ENCODE data around the gene CEP41. TPM values are rescaled to one million over a fixed set of nuclear protein-coding genes. Genes with fewer than 3 reads are reported as not detected.
"Not testable (repeated sequence)": the region's sequence is repeated elsewhere in the genome, so short reads cannot be mapped to it uniquely, and the experiment has no call there.

CEP41 gene
- total RNA-seq, 8 experiments from 2014 or later: 7.0 to 22.6 (median 17.9) TPM

- H3K4me1 ChIP-seq (replicated peaks in 1 of 2); H3K27ac ChIP-seq; H3K4me3 ChIP-seq; ATAC-seq (replicated peaks in 6 of 8); in situ Hi-C loops (cut with MboI; ENCODE audit: low pct_unique_long_range_greater_than_20kb in 2 of 9, low sequenced_read_pairs in 9 of 9, unreplicated experiment in 9 of 9): not testable (repeated sequence)
- WGBS, 10 experiments: 40 to 100% (median 78%) methylated on average over 1 to 2 of the region's 3 CpGs; no CpG with 5 or more reads in 6 of the 10 experiments
These were observed 10.5 kb upstream of the CEP41 start for GRCh38 chr7:130451344-130451743.

- ATAC-seq (replicated peaks in 6 of 8): no peak
- Histone ChIP-seq H3K4me3 (no peak overlapping the region), H3K27ac (no peak overlapping the region), H3K4me1 (replicated peaks in 1 of 2) (peaks cover 11% of the 10 kb centered on the region in 2 donors)
- in situ Hi-C loops (cut with MboI; ENCODE audit: low pct_unique_long_range_greater_than_20kb in 2 of 9, low sequenced_read_pairs in 9 of 9, unreplicated experiment in 9 of 9): loop anchor here in 1 of 9 experiments (25.0 kb wide), 1 partner anchor 234 kb away; the partner anchor contains the start of genes SSMEM1 and TMEM209
- 57 to 100% (median 83%) methylated on average over 1 to 3 of the region's 3 CpGs; no CpG with 5 or more reads in 4 of the 10 experiments for WGBS, 10 experiments
These were observed 5.4 kb upstream of the CEP41 start for GRCh38 chr7:130446259-130446658.

DNA sequence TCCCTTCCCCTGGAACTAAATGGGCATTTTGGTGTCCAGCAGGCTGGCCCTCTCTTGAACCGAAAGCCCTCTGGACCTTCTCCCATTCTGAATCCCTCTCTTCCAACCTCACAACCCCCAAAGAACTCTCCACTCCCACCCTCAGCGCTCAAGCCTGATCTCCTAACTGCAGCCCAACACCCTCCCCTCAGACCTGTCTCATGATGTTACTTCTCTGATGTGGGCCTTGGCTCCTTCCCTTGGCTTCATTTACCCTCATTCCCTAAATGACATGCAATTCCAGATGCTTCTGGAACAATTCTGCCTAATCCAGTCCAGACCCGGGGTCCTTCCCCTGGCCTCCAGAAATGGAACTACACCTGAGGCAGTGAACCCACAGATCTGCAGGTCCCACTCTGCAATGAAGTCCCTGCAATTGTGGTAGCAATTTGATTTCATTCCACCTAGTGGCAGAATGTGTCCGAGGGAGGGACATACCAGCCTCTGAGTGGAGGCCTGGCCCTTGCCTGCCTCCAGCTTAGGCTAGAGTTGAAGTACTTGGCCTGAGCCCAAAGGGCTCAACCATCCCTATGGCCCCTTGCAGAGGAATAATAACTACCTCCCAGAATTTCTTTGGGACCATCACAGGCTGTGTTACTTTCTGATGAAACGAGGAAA, 4.1 kb upstream of the CEP41 start:
- Histone ChIP-seq H3K27ac (no peak overlapping the region), H3K4me3 (no peak overlapping the region), H3K4me1 (replicated peaks in 1 of 2) (peaks cover 14 to 16% of the 10 kb centered on the region in 2 donors)
- in situ Hi-C loops (cut with MboI; ENCODE audit: low pct_unique_long_range_greater_than_20kb in 2 of 9, low sequenced_read_pairs in 9 of 9, unreplicated experiment in 9 of 9): loop anchor here in 1 of 9 experiments (25.0 kb wide), 1 partner anchor 233 kb away; the partner anchor contains the start of genes SSMEM1 and TMEM209
- WGBS, 10 experiments: 33 to 100% (median 90%) methylated on average over 1 to 4 of the region's 5 CpGs; no CpG with 5 or more reads in 2 of the 10 experiments
- no peak for ATAC-seq (replicated peaks in 6 of 8)

- WGBS, 10 experiments: 8 to 100% (median 68%) methylated on average over 1 to 3 of the region's 3 CpGs; no CpG with 5 or more reads in 2 of the 10 experiments
- no peak for ATAC-seq (replicated peaks in 6 of 8)
- in situ Hi-C loops (cut with MboI; ENCODE audit: low pct_unique_long_range_greater_than_20kb in 2 of 9, low sequenced_read_pairs in 9 of 9, unreplicated experiment in 9 of 9): loop anchor here in 1 of 9 experiments (25.0 kb wide), 1 partner anchor 232 kb away; the partner anchor contains the start of genes SSMEM1 and TMEM209
These were observed 3.4 kb upstream of the CEP41 start for GRCh38 chr7:130444234-130444633.

DNA sequence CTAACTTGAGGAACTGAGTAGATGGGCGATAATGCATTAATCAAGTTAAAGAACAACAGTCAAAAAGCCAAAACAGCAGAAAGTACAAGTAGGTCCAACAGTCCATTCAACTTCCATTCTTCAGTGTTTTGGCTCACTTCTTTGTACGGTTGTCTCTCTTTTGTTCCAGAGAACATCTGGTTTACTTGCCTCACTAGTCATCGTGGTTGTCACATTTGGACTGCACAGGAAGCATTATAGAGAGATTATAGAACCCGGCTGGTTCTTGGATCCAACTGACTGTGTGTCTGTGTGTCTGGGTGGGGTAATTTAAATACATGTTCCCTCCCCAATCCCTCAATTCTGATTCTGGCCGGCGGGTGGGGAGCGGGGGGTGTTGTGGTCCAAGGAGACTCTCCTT, 1.8 kb upstream of the CEP41 start:
- in situ Hi-C loops (cut with MboI; ENCODE audit: low pct_unique_long_range_greater_than_20kb in 2 of 9, low sequenced_read_pairs in 9 of 9, unreplicated experiment in 9 of 9): loop anchor here in 1 of 9 experiments (25.0 kb wide), 1 partner anchor 230 kb away; the partner anchor contains the start of genes SSMEM1 and TMEM209
- Histone ChIP-seq H3K27ac (no peak overlapping the region), H3K4me3 (no peak overlapping the region), H3K4me1 (replicated peaks in 1 of 2) (peaks cover 18 to 21% of the 10 kb centered on the region in 2 donors)
- ATAC-seq (replicated peaks in 6 of 8): no peak
- WGBS, 10 experiments: 38 to 100% (median 82%) methylated on average over 2 to 7 of the region's 7 CpGs; no CpG with 5 or more reads in 1 of the 10 experiments

More at GRCh38 chr7:130444234-130444633, 3.4 kb upstream of the CEP41 start:
- Histone ChIP-seq H3K27ac (no peak overlapping the region), H3K4me1 (replicated peaks in 1 of 2) (peaks cover 18 to 21% of the 10 kb centered on the region in 2 donors), H3K4me3 (no peak overlapping the region)

DNA sequence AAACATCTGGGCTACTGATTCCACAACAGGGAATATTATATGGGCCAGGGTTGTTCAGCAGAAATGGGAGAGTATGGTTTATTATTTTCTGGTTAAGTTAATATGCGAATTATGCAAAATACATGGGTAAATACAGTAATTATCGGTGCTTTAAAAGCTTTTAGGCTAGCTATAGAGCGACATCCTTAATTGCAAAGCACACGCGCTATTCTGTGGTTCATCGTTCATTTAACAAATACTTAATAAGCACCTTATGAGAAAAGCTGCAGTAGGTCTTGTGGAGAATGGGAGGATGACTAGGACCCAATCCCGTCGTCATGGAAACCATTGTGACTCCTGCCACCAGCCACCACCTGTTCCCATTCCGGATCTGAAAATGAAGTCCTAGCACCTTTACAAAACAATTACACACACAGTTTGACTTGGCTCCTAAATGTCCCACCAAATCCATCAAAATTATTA, 623 bp upstream of the CEP41 start:
- ATAC-seq (replicated peaks in 6 of 8): peak in 6 of 8 experiments; percentile 5 to 54 (median 36)
- WGBS, 10 experiments: 0 to 30% (median 3%) methylated on average over 3 to 9 of the region's 9 CpGs; no CpG with 5 or more reads in 1 of the 10 experiments
- in situ Hi-C loops (cut with MboI; ENCODE audit: low pct_unique_long_range_greater_than_20kb in 2 of 9, low sequenced_read_pairs in 9 of 9, unreplicated experiment in 9 of 9): loop anchor here in 1 of 9 experiments (25.0 kb wide), 1 partner anchor 229 kb away; the partner anchor contains the start of genes SSMEM1 and TMEM209
- Histone ChIP-seq H3K27ac (peak overlapping the region; percentile 77 to 90), H3K4me3 (peak overlapping the region; percentile 27 to 98 (median 58)), H3K4me1 (replicated peaks in 1 of 2) (peaks cover 18 to 21% of the 10 kb centered on the region in 2 donors)

DNA sequence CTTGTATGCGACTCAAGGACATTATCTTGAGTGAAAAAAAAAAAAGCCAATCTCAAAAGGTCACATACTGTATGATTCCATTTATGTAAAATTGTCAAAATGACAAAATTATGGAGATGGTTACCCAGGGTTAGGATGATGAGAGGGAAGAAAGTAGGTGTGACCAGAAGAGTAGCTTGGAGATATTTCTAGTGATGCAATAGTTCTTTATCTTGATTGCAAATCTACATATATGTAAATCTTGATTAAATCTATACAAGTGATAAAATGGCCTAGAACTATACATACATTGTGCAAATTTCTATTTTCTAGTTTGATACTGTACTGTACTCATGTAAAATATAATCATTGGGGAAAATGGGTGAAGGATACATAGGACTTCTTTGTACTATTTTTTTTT, 4.6 kb downstream of the CEP41 start:
- no peak for ATAC-seq (replicated peaks in 6 of 8)
- H3K27ac ChIP-seq: no peak overlapping the region
- H3K4me3 ChIP-seq: no peak overlapping the region
- WGBS, 10 experiments: 78 to 100% (median 100%) methylated on average over 1 of the region's 1 CpG; no CpG with 5 or more reads in 5 of the 10 experiments
- in situ Hi-C loops (cut with MboI; ENCODE audit: low pct_unique_long_range_greater_than_20kb in 2 of 9, low sequenced_read_pairs in 9 of 9, unreplicated experiment in 9 of 9): loop anchor here in 1 of 9 experiments (25.0 kb wide), 1 partner anchor 224 kb away; the partner anchor contains the start of genes SSMEM1 and TMEM209
- H3K4me1 ChIP-seq (replicated peaks in 1 of 2): peaks cover 13 to 20% of the 10 kb centered on the region in 2 donors

GRCh38 chr7:130435311-130435854, 5.4 kb downstream of the CEP41 start:
- WGBS, 10 experiments: 0 to 100% (median 80%) methylated on average over 1 to 2 of the region's 2 CpGs; no CpG with 5 or more reads in 1 of the 10 experiments
- no peak overlapping the region for H3K4me3 ChIP-seq
- peak in 3 of 8 experiments; percentile 40 to 58 (median 46) for ATAC-seq (replicated peaks in 6 of 8)
- H3K27ac ChIP-seq: no peak overlapping the region
- peaks cover 21 to 27% of the 10 kb centered on the region in 2 donors for H3K4me1 ChIP-seq (replicated peaks in 1 of 2)
- in situ Hi-C loops (cut with MboI; ENCODE audit: low pct_unique_long_range_greater_than_20kb in 2 of 9, low sequenced_read_pairs in 9 of 9, unreplicated experiment in 9 of 9): loop anchor here in 1 of 9 experiments (25.0 kb wide), 1 partner anchor 223 kb away; the partner anchor contains the start of genes SSMEM1 and TMEM209

- Histone ChIP-seq H3K4me1 (replicated peaks in 1 of 2) (peaks cover 22 to 32% of the 10 kb centered on the region in 2 donors), H3K4me3 (no peak overlapping the region), H3K27ac (no peak overlapping the region)
- in situ Hi-C loops (cut with MboI; ENCODE audit: low pct_unique_long_range_greater_than_20kb in 2 of 9, low sequenced_read_pairs in 9 of 9, unreplicated experiment in 9 of 9): loop anchor here in 1 of 9 experiments (25.0 kb wide), 1 partner anchor 221 kb away; the partner anchor contains the start of genes SSMEM1 and TMEM209
- WGBS, 10 experiments: 100% methylated on average over 1 of the region's 1 CpG; no CpG with 5 or more reads in 5 of the 10 experiments
- no peak for ATAC-seq (replicated peaks in 6 of 8)
These were observed 7.5 kb downstream of the CEP41 start for GRCh38 chr7:130433301-130433700.

GRCh38 chr7:130432886-130433285, 7.9 kb downstream of the CEP41 start:
- in situ Hi-C loops (cut with MboI; ENCODE audit: low pct_unique_long_range_greater_than_20kb in 2 of 9, low sequenced_read_pairs in 9 of 9, unreplicated experiment in 9 of 9): loop anchor here in 1 of 9 experiments (25.0 kb wide), 1 partner anchor 221 kb away; the partner anchor contains the start of genes SSMEM1 and TMEM209
- peak in 1 of 8 experiments; percentile 26 for ATAC-seq (replicated peaks in 6 of 8)
- WGBS, 10 experiments: 53 to 95% (median 90%) methylated on average over 2 to 3 of the region's 3 CpGs; no CpG with 5 or more reads in 1 of the 10 experiments
- Histone ChIP-seq H3K4me1 (replicated peaks in 1 of 2) (peaks cover 22 to 32% of the 10 kb centered on the region in 2 donors), H3K27ac (no peak overlapping the region), H3K4me3 (no peak overlapping the region)

- WGBS, 10 experiments: 0 to 60% (median 12%) methylated on average over 1 to 5 of the region's 5 CpGs; no CpG with 5 or more reads in 1 of the 10 experiments
- Histone ChIP-seq H3K27ac (peak overlapping the region in 1 of 2 donors; percentile 54), H3K4me1 (replicated peaks in 1 of 2) (peaks cover 22 to 32% of the 10 kb centered on the region in 2 donors), H3K4me3 (peak overlapping the region in 2 of 5 donors; percentile 2 to 7)
- in situ Hi-C loops (cut with MboI; ENCODE audit: low pct_unique_long_range_greater_than_20kb in 2 of 9, low sequenced_read_pairs in 9 of 9, unreplicated experiment in 9 of 9): loop anchor here in 1 of 9 experiments (25.0 kb wide), 1 partner anchor 219 kb away; the partner anchor contains the start of genes SSMEM1 and TMEM209
- ATAC-seq (replicated peaks in 6 of 8): peak; percentile 20 to 88 (median 69)
These were observed 9.8 kb downstream of the CEP41 start for GRCh38 chr7:130430841-130431666.
